SK-N-MC (cell line): Measurements from ENCODE around the gene MYH13.

Experiments used
- EZH2 ChIP-seq: fragments of 200-600 bp; sonication (generic); IDR thresholded peaks from one replicate; pipeline ENCODE4 v1.6.1; 2017; ENCODE audit warnings: antibody characterized with exemption
- FOXP2 ChIP-seq: optimal IDR thresholded peaks from 2 replicates; pipeline ENCODE3; 2011; ENCODE audit warnings: mild to moderate bottlenecking, moderate library complexity; ENCODE audit not compliant: insufficient read depth; ENCODE audit errors: extremely low read length, control extremely low read depth
- POLR2AphosphoS5 ChIP-seq: IDR thresholded peaks from 2 replicates; pipeline ENCODE4 v1.6.1; 2012; ENCODE audit warnings: mild to moderate bottlenecking, low read depth, low read length, borderline replicate concordance

- TF ChIP-seq POLR2AphosphoS5 (no peak), EZH2 (no peak), FOXP2 (no peak)
Observed at GRCh38 chr17:10311131-10311530, 61.7 kb downstream of the MYH13 start.
